ENCODE data around the gene TCL1B.
"Not testable (repeated sequence)": the region's sequence is repeated elsewhere in the genome, so short reads cannot be mapped to it uniquely, and the experiment has no call there.

Gene TCL1B

DNA sequence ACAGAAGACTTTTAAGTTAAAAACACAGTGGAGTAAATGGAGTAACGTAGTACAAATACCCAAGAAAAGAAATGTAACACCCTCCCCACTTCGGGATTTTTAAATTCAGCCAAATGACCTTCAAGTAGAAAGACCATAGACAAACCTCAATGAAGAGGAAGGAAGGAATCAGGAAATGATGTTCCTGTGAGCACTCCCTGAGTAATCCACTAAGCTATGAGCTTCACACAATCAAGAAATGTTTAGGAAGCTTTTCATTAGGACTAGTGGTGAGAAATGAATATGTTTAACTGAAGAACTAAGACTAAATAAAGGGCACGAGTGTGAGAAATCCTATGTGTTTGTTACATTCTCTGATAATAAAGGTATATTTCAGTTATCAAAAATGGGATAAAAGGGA lies 17.6 kb downstream of the TCL1B start:
- no peak for DNase-seq (ENCODE audit: low spot score)

DNA sequence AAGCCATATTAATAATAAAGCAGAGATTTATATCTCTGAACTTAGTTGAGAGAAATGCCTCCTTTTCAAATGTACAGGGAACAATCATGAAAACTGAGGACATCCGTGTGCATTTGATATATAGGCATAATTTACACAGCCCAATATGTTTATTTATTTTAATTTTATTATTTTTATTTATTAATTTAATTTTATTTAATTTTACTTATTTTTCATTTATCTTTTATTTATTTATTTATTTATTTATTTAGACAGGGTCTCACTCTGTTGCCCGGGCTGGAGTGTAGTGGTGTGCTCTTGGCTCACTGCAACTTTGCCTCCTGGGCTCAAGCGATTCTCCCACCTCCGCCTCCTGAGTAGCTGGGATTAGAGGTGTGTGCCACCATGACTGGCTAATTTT lies 19.3 kb downstream of the TCL1B start:
- DNase-seq (ENCODE audit: low spot score) = no peak

DNA sequence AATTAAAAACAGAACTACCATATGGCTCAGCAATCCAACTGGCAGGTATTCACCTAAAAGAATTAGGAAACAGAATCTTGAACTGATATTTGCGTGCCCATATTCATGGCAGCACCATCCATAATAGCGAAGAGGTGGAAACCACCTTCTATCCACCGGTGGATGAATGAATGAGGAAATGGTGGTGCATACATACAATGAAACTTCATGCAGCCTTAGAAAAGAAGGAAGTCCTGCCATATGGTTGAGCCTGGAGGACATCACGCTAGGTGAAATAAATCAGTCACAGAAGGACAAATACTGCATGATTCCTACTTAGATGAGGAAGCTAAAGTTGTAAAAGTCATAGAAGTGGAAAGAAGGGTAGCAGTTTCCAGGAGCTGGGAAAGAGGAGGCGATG lies 21.1 kb downstream of the TCL1B start:
- DNase-seq (ENCODE audit: low spot score) = no peak

DNA sequence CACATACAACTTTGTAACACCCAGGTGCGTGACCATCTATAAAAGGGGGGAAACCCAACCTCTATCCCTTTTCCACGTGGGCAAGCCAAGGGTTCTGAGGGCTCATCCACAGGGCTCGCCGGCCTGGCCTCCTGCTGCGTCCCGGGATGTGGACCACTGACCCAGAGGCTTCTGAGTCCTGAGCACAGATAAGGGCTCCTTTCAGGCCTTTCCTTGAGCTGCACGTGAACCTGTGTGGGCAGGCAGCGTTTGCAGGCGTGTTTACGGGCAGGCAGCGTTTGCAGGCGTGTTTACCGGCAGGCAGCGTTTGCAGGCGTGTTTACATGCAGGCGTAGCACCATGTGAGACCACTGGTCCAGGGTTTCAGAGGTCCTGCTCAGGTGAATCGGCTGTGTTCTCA lies 23.9 kb downstream of the TCL1B start:
- no peak for DNase-seq (ENCODE audit: low spot score)

DNA sequence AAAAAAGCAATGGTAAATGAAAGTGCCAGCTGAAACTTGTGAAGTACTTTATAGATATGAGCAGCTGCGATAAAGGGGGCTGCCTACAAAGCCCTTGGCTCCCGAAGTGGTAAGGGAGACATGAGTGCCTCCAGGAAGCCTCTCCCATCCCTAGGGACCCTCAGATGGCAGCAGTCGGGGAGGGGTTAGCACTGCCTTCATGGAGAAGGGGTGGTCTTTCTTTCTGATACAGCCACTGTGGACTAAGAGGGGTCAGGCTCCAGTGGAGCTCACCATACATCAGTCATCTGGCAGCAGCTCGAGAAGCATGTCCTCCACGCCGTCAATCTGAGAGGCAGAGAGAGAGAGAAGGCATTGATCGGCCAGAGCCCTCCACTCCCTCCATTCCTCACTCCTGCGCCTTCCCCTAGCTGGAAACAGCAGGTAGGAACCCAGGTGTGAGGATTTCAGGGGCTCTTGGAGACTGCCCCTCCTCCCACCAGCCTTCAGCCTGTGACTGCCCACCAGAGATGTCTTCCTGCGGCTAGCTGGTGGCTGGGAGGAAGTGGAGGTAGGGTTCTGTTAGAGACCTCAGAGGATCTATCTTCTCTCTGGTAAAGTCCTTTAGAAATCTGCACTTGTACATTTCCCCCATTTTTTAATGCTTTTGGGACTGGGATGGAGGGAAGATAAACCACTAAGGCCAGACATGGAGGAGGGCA lies 25.4 kb downstream of the TCL1B start:
- DNase-seq (ENCODE audit: low spot score) = no peak

DNA sequence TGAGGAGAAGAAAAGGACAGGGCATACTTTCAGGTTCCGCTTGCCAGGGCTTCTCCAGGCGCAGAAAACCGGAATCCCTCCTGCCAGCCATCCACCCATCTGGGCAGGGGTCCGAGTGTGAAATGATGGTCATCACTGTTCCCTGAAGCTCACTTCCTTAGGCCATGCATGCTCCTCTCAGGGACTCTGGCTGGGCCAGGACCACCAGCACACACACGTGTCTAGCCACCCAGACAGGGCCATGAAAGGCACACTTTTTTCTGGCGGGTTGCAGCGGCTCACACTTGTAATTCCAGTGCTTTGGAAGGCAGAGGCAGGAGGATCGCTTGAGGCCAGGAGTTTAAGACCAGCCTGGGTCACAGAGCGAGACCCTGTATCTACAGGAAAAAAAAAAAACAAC lies 26.2 kb downstream of the TCL1B start:
- DNase-seq (ENCODE audit: low spot score) = no peak

DNA sequence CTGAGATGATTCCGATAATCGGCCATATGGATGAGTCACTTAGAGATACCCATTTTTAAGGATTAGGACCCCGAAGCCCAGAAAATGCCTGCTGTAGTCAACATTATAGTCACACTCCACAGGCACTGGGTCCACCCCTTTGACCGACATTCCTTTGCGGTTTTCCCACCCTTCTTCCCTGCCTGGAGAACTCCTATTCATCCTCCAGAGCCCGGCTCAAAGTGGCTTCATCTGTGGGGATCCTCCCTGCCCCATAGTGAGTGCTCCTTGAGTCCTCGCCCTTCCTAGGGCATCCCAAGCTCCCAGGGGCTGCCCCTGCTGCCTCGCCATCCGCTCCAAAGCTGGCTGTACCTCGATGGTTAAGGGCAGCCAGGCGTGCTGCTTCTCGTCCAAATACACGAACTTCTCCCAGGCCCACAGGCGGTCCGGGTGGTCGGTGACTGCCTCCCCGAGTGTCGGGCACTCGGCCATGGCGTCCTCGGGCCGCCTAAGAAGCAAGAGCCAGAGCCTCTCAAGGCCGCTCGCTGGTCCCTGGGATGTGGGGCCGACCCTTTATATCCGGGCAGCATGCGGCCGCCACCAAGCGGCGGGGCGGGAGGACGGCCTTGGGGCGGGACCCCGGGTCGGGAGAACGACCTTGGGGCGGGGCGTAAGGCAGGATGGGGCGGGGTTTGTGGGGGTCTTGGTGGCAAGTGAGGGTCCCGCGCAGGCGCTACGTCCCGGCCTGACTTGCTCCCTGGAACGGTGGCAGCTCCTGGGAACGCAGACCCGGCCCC lies 27.6 kb downstream of the TCL1B start, which contains the start of gene TCL1A:
TCL1A (minus strand) TSS at position 530 of the 776 bp plus-strand sequence; CDS start at position 471, 59 bp downstream.
- no peak for DNase-seq (ENCODE audit: low spot score)

DNA sequence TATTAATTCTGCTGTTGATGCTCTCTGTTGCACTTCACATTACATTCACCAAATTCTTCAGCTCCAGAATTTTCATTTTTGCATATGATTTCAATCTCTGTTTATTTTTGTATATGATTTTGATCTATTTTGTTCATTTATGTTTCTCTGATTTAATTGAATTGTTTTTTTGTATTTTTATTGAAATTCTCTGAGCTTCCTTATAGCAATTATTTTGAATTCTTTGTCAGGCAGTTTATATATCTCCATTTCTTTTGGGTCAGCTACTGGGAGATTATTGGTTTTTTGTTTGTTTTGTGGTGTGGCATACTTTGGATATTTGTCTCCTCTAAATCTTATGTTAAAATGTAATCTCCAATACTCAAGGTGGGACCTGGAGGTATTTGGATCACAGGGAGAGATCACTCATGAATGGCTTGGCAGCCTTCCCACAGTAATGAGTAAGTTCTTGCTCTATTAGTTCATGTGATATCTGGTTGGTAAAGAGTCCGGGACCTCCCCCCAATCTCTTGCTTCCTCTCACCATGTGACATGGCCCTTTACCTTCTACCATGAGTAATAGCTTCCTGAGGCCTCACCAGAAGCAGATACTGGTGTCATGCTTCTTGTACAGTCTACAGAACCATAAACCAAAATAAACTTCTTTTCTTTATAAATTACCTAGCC lies 36.4 kb downstream of the TCL1B start:
- DNase-seq (ENCODE audit: low spot score) = no peak

DNA sequence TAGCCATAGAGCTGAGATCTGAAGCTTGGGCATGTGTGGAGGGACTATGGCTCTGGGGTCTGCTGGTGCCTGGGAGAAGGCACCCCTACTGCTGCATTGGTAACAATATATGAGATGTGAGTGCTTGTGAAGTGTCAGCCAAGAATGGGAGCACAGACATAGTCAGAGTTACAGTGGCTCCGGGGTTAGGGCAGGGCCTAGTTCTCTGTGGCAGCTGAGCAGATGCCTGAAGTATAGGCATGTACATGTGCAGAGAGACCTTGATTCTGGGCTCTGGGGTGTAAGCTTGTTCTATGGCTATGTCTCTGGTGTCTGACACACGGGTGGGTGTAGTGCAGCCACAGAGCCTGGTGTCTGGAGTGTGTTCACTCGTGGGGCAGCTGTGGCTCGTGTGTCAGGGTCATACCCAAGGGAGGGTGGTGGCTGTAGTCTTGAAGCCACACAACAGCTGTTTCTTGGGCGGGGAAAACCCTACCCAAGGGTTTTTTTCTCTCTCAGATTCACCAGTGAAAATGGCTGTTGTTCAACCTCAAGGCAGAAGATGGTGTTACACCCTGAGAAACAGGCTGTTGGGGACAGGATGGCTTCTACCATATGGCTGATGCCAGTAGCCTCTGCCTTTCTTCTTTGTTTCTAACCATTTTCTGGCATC lies 39.6 kb downstream of the TCL1B start:
- no peak for DNase-seq (ENCODE audit: low spot score)

DNA sequence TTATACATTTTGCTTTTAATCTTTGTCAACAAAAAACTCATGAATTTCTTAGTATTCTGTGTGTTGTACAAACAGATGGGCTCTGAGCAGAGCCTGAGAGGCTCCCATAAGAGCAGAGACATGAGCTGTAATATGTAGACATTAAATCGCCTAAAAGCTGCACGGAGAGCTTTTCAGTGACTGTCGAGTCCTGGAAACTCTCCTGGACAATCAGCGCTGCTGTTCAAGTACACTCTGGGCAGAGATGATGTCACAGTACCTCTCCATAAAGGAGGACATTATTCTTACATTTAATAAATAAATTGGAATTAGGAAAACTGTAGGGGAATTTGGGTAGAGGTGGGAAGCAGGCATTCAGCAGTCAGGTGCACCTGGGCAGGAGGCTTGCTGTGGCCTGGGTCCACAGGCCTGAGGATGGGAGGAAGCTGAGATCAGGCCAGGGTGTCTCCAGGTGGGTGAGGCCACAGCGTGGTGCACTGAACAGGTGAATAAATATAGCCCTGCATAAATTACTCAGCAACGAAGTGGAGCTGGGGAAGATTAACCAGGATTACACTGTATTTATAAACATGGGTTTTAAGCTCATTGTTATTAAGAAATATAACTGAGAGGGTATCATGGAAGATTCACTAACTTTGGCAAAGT lies 41.0 kb downstream of the TCL1B start:
- DNase-seq (ENCODE audit: low spot score) = no peak

DNA sequence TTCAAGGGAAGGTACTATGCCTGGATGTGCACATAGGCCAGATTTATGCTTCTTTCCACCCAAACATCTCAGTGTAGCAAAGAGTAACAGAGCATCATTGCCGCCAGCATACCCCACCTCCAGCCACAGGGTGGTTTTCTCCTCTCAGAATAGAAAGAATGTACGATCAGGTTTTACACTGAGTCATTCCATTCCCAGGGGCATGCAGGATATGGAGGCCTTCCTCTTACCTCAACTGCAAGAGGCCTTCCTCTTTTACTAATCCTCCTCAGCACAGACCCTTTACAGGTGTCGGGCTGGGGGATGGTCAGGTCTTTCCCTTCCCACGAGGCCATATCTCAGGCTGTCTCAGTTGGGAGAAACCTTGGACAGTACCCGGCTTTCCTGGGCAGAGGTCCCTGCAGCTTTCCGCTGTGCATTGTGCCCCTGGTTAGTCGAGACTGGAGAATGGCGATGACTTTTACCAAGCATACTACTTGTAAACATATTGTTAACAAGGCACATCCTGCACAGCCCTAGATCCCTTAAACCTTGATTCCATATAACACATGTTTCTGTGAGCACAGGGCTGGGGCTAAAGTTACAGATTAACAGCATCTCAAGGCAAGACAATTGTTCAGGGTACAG lies 43.3 kb downstream of the TCL1B start:
- DNase-seq (ENCODE audit: low spot score) = not testable (repeated sequence)

DNA sequence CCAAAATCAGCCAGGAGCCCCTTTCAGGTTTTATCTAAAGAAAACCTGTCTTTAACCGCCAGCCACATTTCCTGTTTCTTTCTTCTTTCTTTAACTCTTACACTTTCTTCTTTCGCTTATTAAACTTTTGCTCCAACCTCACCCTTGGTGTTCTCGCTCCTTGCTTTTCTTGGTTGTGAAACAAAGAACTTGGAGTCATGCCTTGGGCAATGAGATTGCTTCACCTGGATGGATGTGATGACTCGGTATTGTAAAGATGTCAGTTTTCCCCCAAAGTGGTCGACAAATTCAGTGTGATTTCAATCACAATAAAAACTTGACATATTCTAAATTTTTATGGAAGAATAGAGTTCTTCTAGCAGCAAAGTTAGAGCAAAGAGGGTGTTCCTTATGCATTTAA lies 43.9 kb downstream of the TCL1B start:
- DNase-seq (ENCODE audit: low spot score) = no peak

DNA sequence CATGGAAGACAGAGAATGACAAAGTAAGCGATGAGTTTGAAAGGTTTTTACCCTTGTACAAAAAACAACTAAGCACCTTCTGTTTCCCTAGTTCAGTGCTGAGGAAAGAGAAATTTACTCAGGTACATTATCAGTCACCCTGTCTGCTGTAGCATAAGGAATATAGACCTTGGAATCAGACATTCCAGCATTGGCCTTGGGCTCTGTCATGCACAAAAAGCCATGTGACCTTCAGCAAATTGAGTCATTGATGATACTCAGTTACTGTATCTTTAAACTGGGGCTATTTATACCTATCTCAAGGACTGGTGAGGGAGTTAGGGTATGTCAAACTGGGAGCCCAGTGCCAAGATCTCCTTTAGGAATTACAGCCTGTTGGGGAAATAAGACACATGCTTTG lies 47.0 kb downstream of the TCL1B start:
- no peak for DNase-seq (ENCODE audit: low spot score)

DNA sequence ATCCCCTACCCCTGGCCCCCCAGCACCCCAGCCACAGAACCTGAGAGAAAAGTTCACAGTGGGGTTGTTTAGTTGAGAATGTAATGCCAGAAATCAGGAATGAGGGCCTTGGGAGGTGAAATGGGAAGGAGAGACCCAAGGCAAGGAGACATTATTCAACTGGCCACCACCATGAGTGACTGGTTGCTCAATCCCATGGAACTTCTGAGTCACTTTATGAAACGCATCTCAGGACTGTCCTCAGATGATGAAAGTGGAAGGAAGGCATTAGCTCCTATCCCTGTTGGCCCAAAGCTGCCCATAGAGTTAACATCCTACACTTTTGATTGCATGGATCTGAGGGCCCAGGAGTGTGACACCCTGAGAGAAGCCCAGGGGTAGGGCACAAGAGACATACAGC lies 53.1 kb downstream of the TCL1B start:
- DNase-seq (ENCODE audit: low spot score) = no peak

DNA sequence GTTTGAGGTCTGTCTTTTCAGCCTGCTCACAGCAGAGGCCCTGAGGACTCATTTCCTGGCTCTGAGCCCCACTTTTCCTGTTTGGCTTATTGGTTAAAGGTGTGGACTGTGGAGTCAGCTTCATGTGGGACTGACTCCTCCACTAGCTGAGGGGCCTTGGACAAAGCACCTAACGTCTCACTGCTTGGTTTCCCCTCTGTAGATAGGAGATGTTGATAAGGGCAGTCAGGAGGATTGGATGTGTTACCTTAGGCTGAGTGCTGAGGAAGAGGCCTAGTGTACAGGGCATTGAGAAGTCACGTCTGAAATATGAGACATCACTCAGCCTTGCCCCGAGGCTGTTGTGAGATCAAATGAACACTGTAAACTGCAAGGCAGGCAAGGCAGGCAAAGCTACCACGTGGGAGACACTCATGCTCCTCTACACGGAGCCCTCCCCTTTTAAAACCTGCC lies 54.8 kb downstream of the TCL1B start:
- DNase-seq (ENCODE audit: low spot score) = no peak

DNA sequence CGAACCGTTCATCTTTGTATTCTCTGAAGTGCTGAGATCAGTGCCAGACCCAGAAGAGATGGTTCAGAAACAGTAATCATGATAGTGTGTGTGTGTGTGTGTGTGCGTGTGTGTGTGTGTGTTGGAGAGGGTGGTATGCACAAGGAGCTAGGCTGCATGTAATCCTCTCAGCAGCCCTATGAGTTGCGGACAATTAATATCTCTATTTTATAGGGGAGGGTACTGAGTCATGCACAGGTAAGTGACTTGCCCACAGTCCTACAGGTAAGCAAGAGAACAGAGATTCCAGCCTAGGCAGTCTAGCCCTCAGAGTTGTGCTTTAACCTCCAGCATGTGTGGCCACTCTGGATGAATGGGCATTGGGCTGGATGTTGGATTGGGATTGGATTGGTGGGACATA lies 55.6 kb downstream of the TCL1B start:
- DNase-seq (ENCODE audit: low spot score) = no peak
